NCI-H1694 (cell line): ENCODE results near the gene CCL26.
"Not testable (repeated sequence)": the region's sequence is repeated elsewhere in the genome, so short reads cannot be mapped to it uniquely, and the experiment has no call there.

Experiments
- DNase-seq: peaks from one replicate; lab custom pipeline; 2025; lab: John Stamatoyannopoulos, UW

CCL26 gene

DNA sequence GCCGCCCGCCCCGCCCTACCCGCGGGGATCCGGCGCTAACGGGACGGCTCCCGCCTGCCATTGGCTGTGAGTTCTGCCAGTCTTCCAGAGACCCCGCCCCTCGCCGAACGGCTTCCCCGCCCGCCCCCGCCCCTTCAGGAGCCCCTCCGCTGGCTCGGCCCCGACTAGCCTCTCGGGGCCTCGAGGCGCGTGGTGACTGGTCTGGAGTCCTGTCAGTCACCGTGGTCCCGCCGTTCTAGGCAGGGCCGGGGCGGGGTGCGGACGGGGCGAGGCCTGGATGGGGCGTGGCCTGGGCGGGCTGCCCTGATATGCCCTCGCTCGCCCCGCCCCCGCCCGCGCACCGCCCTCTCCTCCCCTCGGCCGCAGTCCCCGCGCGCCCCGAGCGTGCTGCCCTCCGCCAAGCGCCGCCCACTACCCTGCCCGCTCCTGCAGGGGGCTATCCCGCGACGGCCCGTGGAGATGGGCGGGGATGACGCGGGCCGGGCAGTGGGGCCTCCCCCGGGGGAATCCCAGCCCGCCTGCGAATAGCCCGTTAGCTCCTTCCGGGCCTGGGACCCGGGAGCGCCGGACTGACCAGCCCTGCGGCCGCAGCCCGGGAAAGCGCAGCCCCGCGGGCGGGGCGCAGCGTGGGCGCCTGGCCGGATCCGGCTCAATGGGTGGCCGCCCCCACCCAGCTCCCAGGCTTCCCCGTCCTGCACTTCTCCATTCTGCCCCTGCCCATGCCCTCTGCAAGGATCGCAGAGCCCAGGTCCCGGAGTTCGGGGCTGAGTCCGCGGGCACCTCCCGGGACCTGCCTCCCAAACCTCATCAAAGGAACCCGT is 32.8 kb downstream of the CCL26 start:
- DNase-seq: peak; percentile 96

DNA sequence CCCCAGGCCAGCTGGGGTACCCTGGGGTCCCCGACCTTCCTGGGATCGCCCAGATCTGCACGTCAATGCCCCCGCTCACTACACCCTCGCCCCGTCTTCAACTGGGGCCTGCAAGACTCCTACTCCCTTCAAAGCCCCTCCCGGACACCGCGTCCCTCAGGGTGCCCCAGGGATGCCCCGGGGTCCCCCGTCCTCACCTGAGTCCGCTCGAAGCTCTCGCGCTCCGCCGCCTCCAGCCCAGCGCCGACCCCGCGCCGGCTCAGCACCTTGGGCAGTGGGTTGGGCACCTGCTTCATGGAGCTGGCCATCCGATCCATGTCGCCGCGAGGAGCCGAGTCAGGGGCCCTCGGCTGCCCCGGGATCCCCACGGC is 33.4 kb downstream of the CCL26 start, which contains the start of gene HIP1:
Gene HIP1 (minus strand): TSS at position 338 of the 371 bp plus-strand sequence. CDS start 21 bp downstream, at position 317.
- no peak for DNase-seq

GRCh38 chr7:75737856-75738603 is 34.0 kb downstream of the CCL26 start:
- no peak for DNase-seq

- no peak for DNase-seq
Observed at GRCh38 chr7:75735581-75736350, 36.2 kb downstream of the CCL26 start.

DNA sequence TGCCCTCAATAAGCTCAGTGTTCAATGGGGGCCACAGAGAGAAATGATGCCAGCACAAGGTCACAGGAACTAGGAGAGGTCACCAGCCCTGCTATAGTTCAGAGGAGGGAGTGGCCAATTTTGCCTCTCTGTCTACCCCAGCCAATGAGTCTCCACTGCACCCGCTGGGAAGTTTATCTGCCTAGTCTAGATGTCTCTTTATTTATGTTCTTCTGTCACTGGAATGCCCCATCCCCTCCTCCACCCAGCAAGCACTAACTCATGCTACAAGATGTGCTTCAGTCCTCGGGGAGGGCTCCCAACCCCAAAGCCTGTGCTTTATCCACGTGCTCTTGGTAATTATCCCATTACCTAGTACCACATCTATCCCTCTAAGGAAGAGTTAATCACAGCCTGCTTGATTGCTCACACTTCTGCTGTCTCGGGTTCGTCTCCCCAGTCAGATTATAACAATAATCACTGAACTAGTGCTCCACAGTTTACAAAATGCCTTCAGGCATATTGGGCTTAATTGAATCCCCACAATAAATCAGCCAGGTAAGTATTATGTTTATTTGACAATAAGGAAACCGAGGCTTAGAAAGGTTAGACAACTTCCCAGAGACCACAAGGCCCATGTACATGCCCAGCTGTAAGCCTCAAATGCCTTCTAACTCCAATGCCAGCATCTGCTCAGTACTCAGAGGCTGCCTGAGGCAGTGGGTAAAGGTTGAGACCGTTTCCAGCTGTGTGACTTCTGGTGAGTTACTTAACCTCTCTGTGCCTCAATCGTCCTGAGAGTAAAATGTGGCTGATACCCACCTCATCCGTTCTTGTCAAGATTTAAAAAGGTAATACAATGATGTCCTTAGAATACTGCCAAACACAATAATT is 37.2 kb downstream of the CCL26 start:
- no peak for DNase-seq

DNA sequence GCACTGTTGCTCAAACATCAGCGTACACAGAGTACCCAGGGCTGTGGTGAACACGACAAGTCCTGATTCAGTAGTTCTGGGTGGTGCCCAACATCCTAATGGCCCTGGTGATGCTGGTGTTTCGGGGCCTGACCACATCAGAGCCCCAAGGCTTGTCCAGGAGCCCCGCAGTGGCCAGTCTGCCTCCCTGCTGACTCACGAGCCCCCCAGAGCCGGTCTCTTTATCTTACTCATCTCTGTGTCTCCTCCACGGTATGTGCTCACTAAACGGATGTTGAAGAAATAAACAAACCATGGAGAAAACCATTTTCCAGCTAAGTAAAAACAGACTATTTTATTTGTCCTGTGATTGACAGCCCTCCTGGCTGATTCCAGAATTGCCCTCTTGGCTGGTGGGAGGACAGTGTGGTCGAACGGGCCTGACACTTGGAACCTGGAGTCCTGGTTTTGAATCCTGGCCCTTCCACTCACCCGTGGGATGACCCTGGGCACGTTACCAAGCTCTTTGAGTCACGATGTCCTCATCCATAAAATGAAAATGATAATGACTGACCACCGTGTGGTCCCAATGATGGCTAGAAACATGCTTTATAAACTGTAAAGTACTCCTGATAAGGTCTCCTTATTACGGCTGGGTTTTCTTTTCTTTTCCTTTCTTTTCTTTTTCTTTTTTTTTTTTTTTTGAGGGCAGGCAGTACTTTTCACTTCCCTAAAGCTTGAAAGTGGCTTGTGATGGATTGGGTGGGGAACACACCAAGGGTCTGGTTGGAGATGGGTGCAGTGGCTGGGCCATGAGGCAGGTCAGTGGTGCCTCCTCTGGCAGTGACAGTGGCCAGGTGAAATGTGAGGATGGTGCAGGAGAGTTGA is 39.0 kb downstream of the CCL26 start:
- DNase-seq: no peak

GRCh38 chr7:75732016-75732521 is 39.9 kb downstream of the CCL26 start:
- no peak for DNase-seq

- no peak for DNase-seq
Observed at GRCh38 chr7:75729851-75730274, 42.1 kb downstream of the CCL26 start.

- DNase-seq: no peak
Observed at GRCh38 chr7:75727881-75728593, 44.0 kb downstream of the CCL26 start.

DNA sequence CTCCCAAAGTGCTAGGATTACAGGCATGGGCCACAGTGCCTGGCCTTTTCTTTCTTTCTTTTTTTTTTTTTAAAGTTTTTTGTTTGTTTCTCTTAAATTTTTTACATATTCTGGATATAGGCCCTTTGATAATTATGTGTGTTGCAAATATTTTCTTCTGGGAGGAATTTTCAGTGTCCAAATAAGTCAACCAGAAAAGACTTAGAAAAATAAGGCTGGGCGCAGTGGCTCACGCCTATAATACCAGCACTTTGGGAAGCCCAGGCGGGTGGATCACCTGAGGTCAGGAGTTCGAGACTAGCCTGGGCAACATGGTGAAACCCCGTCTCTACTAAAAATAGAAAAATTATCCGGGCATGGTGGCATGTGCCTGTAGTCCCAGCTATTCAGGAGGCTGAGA is 44.7 kb downstream of the CCL26 start:
- not testable (repeated sequence) for DNase-seq

GRCh38 chr7:75725306-75725705 is 46.7 kb downstream of the CCL26 start:
- DNase-seq: no peak

DNA sequence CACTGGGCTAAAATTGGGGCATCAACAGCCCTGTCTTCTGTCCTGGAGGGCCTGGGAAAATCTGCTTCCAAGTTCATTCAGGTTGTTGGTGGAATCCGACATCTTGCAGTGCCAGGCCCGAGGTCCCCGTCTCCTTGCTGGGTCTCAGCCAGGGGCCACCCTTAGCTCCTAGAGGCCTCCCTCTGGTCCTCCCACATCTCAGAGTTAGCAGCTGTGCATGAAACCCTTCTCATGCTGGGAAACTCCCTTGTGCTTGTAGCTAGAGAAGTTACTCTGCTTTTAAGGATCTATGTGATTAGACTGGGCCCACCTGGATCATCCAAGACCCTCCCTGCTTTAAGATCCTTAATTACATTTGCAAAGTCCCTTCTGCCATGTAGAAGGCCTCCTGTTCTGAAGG is 48.6 kb downstream of the CCL26 start:
- DNase-seq: no peak

DNA sequence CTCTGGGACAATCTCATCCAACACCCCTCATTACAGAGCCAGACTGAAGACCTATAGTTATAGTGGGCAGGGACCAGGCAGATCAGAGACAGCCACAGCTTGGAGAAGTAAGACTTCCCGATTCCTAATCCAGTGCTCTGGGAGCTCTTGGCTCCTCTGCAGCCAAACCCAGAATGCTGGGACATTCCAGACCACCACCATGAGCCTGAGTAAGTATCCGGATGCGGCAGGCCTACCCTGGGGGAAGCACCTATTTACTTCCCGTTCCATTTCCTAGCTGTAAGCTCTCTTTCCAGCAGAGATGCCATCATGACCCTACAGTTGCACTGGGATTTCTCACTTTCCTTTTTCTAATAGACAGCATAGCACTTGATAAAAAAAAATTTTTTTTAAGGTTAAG is 49.6 kb downstream of the CCL26 start:
- DNase-seq: no peak

DNA sequence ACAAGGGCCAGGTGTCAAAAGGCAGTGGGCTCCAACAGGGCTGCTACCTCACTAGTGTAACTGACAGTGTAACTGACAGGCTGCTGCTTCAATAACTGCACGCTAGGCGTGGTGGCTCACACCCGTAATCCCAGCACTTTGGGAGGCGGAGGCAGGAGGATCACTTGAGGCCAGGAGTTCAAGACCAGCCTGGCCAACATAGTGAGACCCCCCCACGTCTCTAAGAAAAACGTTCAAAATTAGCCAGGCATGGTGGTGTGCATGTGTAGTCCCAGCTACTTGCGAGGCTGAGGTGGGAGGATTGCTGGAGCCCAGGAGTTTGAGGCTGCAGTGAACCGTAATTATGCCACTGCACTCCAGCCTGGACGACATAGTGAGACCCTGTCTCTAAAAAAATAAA is 50.1 kb downstream of the CCL26 start:
- not testable (repeated sequence) for DNase-seq

GRCh38 chr7:75721426-75721825 is 50.6 kb downstream of the CCL26 start:
- DNase-seq: no peak

GRCh38 chr7:75719626-75720025 is 52.4 kb downstream of the CCL26 start:
- no peak for DNase-seq
